ENCODE results near the gene MAGEA8.
"Not testable (repeated sequence)": the region's sequence is repeated elsewhere in the genome, so short reads cannot be mapped to it uniquely, and the experiment has no call there.

The MAGEA8 gene

GRCh38 chrX:149881081-149881711, at the start of gene MAGEA8:
Gene MAGEA8, plus strand, starts transcription at chrX:149881183. Its CDS starts 3,090 bp downstream, at chrX:149884273.
- no peak for DNase-seq (ENCODE audit: low spot score)

DNA sequence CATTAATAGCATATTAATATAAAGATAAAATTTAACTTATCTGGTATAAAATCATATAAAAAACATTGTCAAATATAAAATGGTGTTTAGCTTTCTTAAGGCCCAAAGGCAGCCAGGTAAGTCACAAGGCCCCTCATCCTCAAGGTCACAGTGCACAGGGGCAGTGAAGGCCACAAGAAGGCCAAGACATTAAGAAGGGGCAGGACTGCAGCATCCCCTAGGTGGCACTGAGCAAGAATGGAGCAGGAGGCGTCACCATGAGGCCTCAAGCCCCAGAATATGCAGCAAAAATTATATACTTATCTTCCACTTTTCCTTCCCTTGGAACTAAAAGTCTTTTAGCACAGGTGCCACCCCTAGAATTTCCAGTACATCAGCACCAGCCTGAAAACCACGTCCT, 49.5 kb upstream of the MAGEA8 start:
- DNase-seq (ENCODE audit: low spot score) = no peak

DNA sequence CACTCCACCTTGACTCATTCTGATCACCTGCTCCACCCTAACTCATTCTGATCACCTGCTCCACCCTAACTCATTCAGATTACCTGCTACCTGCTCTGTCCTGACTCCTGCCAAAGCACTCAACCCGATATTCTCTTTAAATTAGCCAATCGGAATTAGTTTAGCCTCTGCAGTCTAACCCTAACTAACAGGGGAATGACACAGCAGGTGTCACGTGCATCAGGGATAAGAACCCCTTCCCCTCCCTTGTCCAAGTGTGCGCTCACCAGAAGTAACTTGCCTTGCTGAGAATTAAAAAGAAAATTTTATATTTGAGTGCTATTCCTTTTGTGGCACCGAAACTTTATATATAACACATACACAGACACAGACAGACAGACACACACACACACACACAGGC, 44.3 kb upstream of the MAGEA8 start:
- not testable (repeated sequence) for DNase-seq (ENCODE audit: low spot score)

GRCh38 chrX:149837167-149837566, 43.8 kb upstream of the MAGEA8 start:
- DNase-seq (ENCODE audit: low spot score) = no peak

GRCh38 chrX:149837639-149838038, 43.3 kb upstream of the MAGEA8 start:
- peak; percentile 58 for DNase-seq (ENCODE audit: low spot score)

GRCh38 chrX:149841929-149842328, 39.1 kb upstream of the MAGEA8 start:
- DNase-seq (ENCODE audit: low spot score) = no peak

- DNase-seq (ENCODE audit: low spot score) = no peak
Measured at GRCh38 chrX:149845385-149845784, 35.6 kb upstream of the MAGEA8 start.

DNA sequence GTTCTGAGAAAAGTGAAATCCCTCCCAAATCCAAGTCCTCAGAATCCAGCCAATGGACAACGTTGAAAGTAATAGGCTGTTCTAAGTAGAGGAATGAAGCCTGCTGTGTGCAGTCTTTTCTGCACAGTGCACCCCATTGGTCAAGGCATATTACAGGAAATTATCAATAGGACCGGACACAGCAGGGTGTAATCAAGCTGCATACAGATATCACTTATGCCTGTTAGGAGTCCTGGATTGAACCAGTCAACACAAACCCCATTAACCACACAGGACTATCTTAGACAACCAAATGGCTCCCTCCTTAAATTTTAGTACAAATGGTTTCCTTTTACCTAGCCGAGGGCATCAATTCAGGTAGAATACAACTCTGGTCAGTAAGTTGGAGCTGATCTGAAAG, 34.2 kb upstream of the MAGEA8 start:
- DNase-seq (ENCODE audit: low spot score) = no peak

- no peak for DNase-seq (ENCODE audit: low spot score)
Measured at GRCh38 chrX:149848855-149849254, 32.1 kb upstream of the MAGEA8 start.

GRCh38 chrX:149849787-149850186, 31.2 kb upstream of the MAGEA8 start:
- DNase-seq (ENCODE audit: low spot score) = no peak

DNA sequence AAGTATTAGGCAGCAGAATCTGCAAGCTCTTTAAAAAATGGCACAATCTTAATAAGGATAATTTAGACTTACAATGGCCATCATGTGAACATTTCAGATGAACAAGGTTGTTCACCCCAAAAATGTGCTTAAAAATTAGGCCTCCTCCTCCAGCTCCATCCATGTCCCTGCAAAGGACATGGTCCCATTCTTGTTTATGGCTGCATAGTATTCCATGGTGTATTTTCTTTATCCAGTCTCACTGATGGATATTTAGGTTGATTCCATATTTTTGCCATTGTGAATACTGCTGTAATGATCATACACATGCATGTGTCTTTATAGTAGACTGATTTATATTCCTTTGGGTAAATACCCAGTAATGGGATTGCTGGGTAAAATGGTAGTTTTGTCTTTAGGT, 29.1 kb upstream of the MAGEA8 start:
- DNase-seq (ENCODE audit: low spot score) = no peak

DNA sequence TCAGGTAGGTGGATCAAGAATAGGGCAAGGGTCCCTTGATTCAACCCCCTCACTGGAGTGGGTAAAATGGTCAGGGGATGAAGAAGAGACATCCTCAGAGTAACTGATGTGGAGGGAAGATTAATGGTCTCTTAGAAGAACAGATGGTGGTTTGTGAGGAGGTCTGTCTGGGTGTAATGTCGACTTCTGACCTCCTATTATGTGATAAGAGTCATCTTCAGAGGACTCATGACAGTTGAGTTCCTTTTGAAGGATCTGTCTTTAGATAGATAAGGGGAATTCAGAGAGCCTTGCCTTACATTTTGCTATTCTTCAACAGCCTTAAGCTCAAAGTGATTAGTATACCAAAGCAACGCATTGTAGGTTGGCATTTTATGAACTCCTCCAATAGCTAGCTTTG, 27.1 kb upstream of the MAGEA8 start:
- no peak for DNase-seq (ENCODE audit: low spot score)

DNA sequence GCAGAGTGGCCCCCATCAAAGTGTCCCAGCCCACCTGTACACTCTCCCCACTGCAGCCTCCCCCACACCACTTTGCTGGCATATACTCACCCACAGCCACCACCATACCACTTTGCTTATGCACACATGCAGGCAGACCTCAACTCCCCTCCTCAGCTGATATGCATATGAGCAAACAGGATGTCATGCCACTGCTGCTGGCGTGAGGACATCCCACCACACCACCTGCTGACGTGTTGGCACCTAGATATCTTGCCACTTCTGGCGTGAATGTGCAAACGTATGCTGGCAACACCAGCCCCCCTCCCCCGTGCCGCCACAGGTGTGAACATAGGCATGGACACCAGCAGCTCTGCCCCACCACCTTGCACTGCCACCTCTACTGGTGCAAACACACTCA, 22.4 kb upstream of the MAGEA8 start:
- no peak for DNase-seq (ENCODE audit: low spot score)

GRCh38 chrX:149860445-149860844, 20.5 kb upstream of the MAGEA8 start:
- no peak for DNase-seq (ENCODE audit: low spot score)

DNA sequence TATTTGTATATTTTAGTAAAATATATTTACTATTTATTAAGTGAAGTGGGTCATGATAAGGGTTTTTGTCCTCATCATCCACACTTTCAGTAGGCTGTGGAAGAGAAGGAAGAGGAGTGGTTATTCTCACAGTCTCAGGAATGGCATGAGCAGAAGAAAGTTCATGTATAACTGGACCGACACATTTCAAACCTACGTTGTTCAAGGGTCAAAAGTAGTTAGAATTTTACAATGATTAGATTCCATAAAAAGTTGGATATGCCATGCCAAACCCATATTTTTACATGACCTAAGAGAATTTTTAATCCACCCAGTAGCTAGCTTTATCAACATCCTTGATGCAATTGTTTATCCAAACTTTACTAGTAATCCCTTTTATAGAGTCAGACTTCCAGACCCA, 15.6 kb upstream of the MAGEA8 start:
- DNase-seq (ENCODE audit: low spot score) = no peak

- DNase-seq (ENCODE audit: low spot score) = no peak
Measured at GRCh38 chrX:149867488-149867887, 13.5 kb upstream of the MAGEA8 start.

GRCh38 chrX:149870840-149871239, 10.1 kb upstream of the MAGEA8 start:
- DNase-seq (ENCODE audit: low spot score) = no peak

DNA sequence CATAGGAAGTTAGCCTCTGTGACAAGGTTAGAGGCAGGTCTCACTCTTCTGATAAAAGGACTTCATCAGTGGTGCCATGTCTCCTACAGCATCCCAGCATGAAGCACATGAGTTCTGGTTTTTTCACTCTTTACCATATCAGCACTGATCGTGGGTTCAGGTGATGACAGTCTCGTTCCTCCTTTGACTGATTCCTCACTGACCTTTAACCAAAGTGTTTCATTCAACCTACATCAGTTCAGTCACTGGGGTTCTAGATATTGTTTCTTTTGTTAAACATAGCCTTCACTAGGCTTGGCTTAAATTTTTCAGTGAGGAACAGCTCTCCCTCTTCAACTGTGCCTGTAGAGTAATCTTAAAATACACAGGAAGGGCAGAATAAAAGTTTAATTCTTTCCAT, 9.6 kb upstream of the MAGEA8 start:
- DNase-seq (ENCODE audit: low spot score) = no peak

- peak; percentile 42 for DNase-seq (ENCODE audit: low spot score)
Measured at GRCh38 chrX:149871940-149872339, 9.0 kb upstream of the MAGEA8 start.

DNA sequence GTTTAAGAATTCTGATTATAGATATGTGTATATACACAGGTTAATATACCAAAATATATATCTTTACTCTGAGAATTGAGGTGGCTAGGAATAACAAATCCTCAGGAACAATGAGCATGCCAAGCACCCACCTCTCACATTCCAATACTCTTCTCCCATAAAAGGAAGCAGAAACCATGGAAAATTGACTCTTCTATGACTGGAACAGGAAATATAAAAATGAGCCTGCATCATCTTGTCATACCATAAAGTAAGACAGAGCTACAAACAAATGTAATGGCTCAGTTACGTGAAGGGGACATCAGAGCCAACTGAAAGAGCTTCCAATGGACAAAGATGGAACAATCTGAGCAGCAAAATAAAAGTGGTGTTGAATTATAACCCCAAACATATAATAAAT, 3.8 kb upstream of the MAGEA8 start:
- DNase-seq (ENCODE audit: low spot score) = peak; percentile 1

DNA sequence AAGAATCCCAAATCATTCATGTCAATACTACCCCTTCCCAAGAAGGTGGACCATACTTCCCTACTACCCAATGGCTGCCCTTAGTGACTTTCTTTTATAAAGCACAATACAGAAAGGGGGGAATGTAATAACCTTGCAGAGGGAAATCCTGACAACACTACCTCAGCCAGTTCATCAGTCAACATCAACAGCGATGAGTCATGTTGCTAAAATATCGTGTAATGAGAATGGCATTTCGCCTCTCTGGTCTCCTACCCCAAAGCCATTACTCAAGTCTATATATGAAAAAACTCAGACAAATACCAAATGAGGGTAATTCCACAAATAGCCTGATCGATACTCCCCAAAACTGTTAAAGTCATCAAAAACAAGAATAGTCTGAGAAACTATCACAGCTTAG, 3.3 kb upstream of the MAGEA8 start:
- DNase-seq (ENCODE audit: low spot score) = peak; percentile 66

- DNase-seq (ENCODE audit: low spot score) = not testable (repeated sequence)
Measured at GRCh38 chrX:149890828-149891227, 9.8 kb downstream of the MAGEA8 start.

GRCh38 chrX:149898554-149898953, 17.6 kb downstream of the MAGEA8 start:
- DNase-seq (ENCODE audit: low spot score) = no peak

GRCh38 chrX:149903889-149904748, 23.1 kb downstream of the MAGEA8 start:
- peak; percentile 17 for DNase-seq (ENCODE audit: low spot score)
